ENCODE measurements around the gene PTPRK. TPM values are rescaled to one million over a fixed set of nuclear protein-coding genes. Genes with fewer than 3 reads are reported as not detected.

Gene PTPRK
- polyA plus RNA-seq, 3 donors, result 0.01 TPM; not detected in 2

DNA sequence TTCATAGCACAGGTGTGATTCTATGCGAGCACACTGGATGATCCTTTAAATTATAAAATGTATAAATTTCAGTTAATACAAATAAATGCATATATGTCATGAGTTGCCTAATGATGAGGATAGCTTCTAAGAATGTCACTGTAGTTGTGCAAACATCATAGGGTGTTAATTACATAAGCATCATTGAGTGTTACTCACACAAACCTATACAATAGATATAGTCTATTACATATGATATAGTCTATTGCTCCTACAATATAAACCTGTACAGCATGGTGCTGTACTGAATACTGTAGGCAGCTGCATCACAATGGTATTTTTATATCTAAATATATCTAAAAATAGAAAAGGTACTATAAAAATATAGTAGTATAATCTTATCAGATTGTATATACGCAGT, 159.0 kb downstream of the PTPRK start:
- Histone ChIP-seq H3K9ac (ENCODE audit: insufficient read depth, low read length, poor library complexity, severe bottlenecking) (no peak overlapping the region), H3K79me2 (ENCODE audit: insufficient read depth, low read length) (no peaks in the 10 kb centered on the region), H3K4me2 (replicated peaks; ENCODE audit: extremely low read depth, low read length, poor library complexity, severe bottlenecking) (no peak overlapping the region), H3K27ac (ENCODE audit: low read depth in 1 of 2, low read length in 2 of 2) (no peak overlapping the region), H3K27me3 (ENCODE audit: control insufficient read depth in 2 of 2, insufficient read depth in 2 of 2, low read length in 2 of 2) (no peaks in the 10 kb centered on the region), H3K9me3 (replicated peaks in 1 of 2; ENCODE audit: control insufficient read depth in 1 of 2, insufficient read depth in 1 of 2, low read length in 2 of 2) (no peaks in the 10 kb centered on the region), H3K4me1 (ENCODE audit: control insufficient read depth in 1 of 2, insufficient read depth in 2 of 2, low read length in 2 of 2) (no peaks in the 10 kb centered on the region), H2AFZ (ENCODE audit: insufficient read depth, low read depth, low read length, poor library complexity, severe bottlenecking) (no peak overlapping the region), H3K4me3 (replicated peaks in 1 of 3; ENCODE audit: low read depth in 2 of 3, low read length in 3 of 3) (no peak overlapping the region), H4K20me1 (ENCODE audit: insufficient read depth, low read length) (no peaks in the 10 kb centered on the region), H3K36me3 (replicated peaks in 1 of 2; ENCODE audit: control insufficient read depth in 1 of 2, insufficient read depth in 2 of 2, low read length in 2 of 2) (no peaks in the 10 kb centered on the region)
- Mint-ChIP-seq H3K9me3 (peaks cover 0 to 1% (median 0%) of the 10 kb centered on the region in 7 donors), H3K27me3 (ENCODE audit: low read depth in 3 of 3) (no peaks in the 10 kb centered on the region), H3K27ac (no peak overlapping the region), H3K4me1 (no peaks in the 10 kb centered on the region), H3K4me3 (no peak overlapping the region), H3K36me3 (no peaks in the 10 kb centered on the region)
- TF ChIP-seq, protein P1, sequence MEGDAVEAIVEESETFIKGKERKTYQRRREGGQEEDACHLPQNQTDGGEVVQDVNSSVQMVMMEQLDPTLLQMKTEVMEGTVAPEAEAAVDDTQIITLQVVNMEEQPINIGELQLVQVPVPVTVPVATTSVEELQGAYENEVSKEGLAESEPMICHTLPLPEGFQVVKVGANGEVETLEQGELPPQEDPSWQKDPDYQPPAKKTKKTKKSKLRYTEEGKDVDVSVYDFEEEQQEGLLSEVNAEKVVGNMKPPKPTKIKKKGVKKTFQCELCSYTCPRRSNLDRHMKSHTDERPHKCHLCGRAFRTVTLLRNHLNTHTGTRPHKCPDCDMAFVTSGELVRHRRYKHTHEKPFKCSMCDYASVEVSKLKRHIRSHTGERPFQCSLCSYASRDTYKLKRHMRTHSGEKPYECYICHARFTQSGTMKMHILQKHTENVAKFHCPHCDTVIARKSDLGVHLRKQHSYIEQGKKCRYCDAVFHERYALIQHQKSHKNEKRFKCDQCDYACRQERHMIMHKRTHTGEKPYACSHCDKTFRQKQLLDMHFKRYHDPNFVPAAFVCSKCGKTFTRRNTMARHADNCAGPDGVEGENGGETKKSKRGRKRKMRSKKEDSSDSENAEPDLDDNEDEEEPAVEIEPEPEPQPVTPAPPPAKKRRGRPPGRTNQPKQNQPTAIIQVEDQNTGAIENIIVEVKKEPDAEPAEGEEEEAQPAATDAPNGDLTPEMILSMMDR (IDR thresholded peaks at IDR 0.05), result no peak
- no CpG with 5 or more reads among the region's 2 CpGs for WGBS (ENCODE audit: insufficient coverage)
- intact Hi-C loops (cut with micrococcal nuclease), result no loop called here
- DNase-seq, result no peak

DNA sequence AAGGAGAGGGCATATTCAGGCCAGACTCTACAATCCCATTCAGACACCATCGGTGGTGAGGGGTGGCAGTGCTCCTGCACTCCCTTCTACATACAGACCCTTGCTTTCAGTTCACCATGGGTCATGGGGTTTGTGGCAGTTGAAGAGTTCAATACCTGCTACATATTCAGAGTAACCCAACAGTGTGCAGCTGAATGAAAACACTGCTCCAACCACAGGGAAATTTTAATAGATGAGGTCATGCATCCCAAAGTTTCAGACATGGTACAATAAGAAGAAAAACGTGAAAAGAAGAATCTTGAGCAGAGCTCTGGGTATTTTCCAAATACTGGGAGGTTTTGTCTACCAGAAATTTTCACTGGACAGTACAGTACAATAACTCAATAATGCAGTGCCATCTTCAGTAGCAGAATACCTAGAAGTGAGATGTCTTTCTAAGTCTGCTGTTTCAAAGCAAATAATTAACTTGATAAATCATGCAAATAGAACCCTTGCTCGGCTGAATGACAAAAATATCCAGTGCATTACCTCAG, 162.1 kb downstream of the PTPRK start:
- Histone ChIP-seq H3K79me2 (ENCODE audit: insufficient read depth, low read length) (no peaks in the 10 kb centered on the region), H3K9ac (ENCODE audit: insufficient read depth, low read length, poor library complexity, severe bottlenecking) (no peak overlapping the region), H3K4me3 (replicated peaks in 1 of 3; ENCODE audit: low read depth in 2 of 3, low read length in 3 of 3) (no peak overlapping the region), H3K27me3 (ENCODE audit: control insufficient read depth in 2 of 2, insufficient read depth in 2 of 2, low read length in 2 of 2) (no peaks in the 10 kb centered on the region), H3K9me3 (replicated peaks in 1 of 2; ENCODE audit: control insufficient read depth in 1 of 2, insufficient read depth in 1 of 2, low read length in 2 of 2) (no peaks in the 10 kb centered on the region), H3K27ac (ENCODE audit: low read depth in 1 of 2, low read length in 2 of 2) (no peak overlapping the region), H2AFZ (ENCODE audit: insufficient read depth, low read depth, low read length, poor library complexity, severe bottlenecking) (no peak overlapping the region), H3K36me3 (replicated peaks in 1 of 2; ENCODE audit: control insufficient read depth in 1 of 2, insufficient read depth in 2 of 2, low read length in 2 of 2) (no peaks in the 10 kb centered on the region), H4K20me1 (ENCODE audit: insufficient read depth, low read length) (no peaks in the 10 kb centered on the region), H3K4me2 (replicated peaks; ENCODE audit: extremely low read depth, low read length, poor library complexity, severe bottlenecking) (no peak overlapping the region), H3K4me1 (ENCODE audit: control insufficient read depth in 1 of 2, insufficient read depth in 2 of 2, low read length in 2 of 2) (no peaks in the 10 kb centered on the region)
- Mint-ChIP-seq H3K36me3 (no peaks in the 10 kb centered on the region), H3K27ac (no peak overlapping the region), H3K9me3 (peaks cover 0 to 1% (median 0%) of the 10 kb centered on the region in 7 donors), H3K4me3 (no peak overlapping the region), H3K4me1 (no peaks in the 10 kb centered on the region), H3K27me3 (ENCODE audit: low read depth in 3 of 3) (no peaks in the 10 kb centered on the region)
- no CpG with 5 or more reads among the region's 3 CpGs for WGBS (ENCODE audit: insufficient coverage)
- no peak for DNase-seq
- intact Hi-C loops (cut with micrococcal nuclease), result no loop called here
- TF ChIP-seq, protein P1 (IDR thresholded peaks at IDR 0.05), result no peak

All from CD14-positive monocyte (primary cell).